Measurements from ENCODE around the gene FGF2.
"Not testable (repeated sequence)": the region's sequence is repeated elsewhere in the genome, so short reads cannot be mapped to it uniquely, and the experiment has no call there.

The FGF2 gene

DNA sequence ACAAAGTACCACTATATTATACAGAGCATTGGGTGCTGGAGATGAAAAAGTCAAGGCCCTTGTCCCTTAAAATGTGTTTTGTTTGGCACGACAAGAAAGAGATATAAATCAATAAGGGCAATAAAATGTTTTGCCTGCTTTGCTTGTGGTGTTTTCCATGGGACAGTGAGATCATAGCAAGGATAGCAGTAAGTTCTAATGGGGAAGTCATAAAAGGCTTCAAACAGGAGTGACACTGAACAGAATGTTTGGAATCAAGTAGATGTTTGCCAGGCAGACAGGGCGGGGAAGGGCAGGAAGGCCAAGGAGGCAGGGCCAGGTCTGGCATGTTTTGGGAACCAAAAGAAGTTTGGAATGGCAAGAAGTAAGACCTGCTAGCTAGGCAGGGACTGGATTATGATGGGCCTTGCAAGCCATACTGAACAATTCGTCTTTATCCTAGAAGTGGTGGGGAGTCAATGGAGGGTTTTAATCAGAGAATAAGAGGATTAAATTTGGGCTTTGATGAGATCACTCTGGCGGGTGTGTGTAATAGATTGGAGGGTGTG lies 16.4 kb downstream of the FGF2 start:
- Histone ChIP-seq H3K79me2 (ENCODE audit: control insufficient read depth, low read length) (no peaks in the 10 kb centered on the region), H3K4me3 (ENCODE audit: low read length) (no peak overlapping the region), H3K4me2 (ENCODE audit: low read length) (no peak overlapping the region), H3K4me1 (ENCODE audit: control insufficient read depth, low read length) (peaks cover 3% of the 10 kb centered on the region; the same call in 1 of the 2 replicates), H3K9me3 (ENCODE audit: control insufficient read depth, insufficient read depth, low read length) (no peaks in the 10 kb centered on the region), H3K36me3 (ENCODE audit: control insufficient read depth, low read length) (no peaks in the 10 kb centered on the region), H4K20me1 (ENCODE audit: control insufficient read depth, insufficient read depth, low read depth, low read length) (no peaks in the 10 kb centered on the region), H3K27me3 (ENCODE audit: control insufficient read depth, low read length) (no peaks in the 10 kb centered on the region), H3K9me2 (replicated peaks; ENCODE audit: control insufficient read depth, low read length) (no peaks in the 10 kb centered on the region), H3K27ac (ENCODE audit: low read depth, low read length) (no peak overlapping the region), H3F3A (ENCODE audit: control insufficient read depth, insufficient read depth) (no peaks in the 10 kb centered on the region)
- TF ChIP-seq EZH2phosphoT487 (IDR thresholded peaks at IDR 0.05; ENCODE audit: borderline replicate concordance, low read length) (no peak), CTCF (IDR thresholded peaks at IDR 0.05; ENCODE audit: low read depth, low read length, poor library complexity, severe bottlenecking) (no peak)

GRCh38 chr4:122844391-122844790 lies 17.8 kb downstream of the FGF2 start:
- H3K27me3 ChIP-seq (ENCODE audit: control insufficient read depth, low read length); H3K79me2 ChIP-seq (ENCODE audit: control insufficient read depth, low read length); H3K36me3 ChIP-seq (ENCODE audit: control insufficient read depth, low read length); H3F3A ChIP-seq (ENCODE audit: control insufficient read depth, insufficient read depth); H3K4me1 ChIP-seq (ENCODE audit: control insufficient read depth, low read length); H3K9me2 ChIP-seq (replicated peaks; ENCODE audit: control insufficient read depth, low read length); H3K4me3 ChIP-seq (ENCODE audit: low read length); H3K4me2 ChIP-seq (ENCODE audit: low read length); H3K27ac ChIP-seq (ENCODE audit: low read depth, low read length); H3K9me3 ChIP-seq (ENCODE audit: control insufficient read depth, insufficient read depth, low read length); H4K20me1 ChIP-seq (ENCODE audit: control insufficient read depth, insufficient read depth, low read depth, low read length): not testable (repeated sequence)

GRCh38 chr4:122845066-122845465 lies 18.4 kb downstream of the FGF2 start:
- Histone ChIP-seq H3K9me3 (ENCODE audit: control insufficient read depth, insufficient read depth, low read length) (no peaks in the 10 kb centered on the region), H3K4me2 (ENCODE audit: low read length) (no peak overlapping the region), H3F3A (ENCODE audit: control insufficient read depth, insufficient read depth) (no peaks in the 10 kb centered on the region), H3K36me3 (ENCODE audit: control insufficient read depth, low read length) (no peaks in the 10 kb centered on the region), H4K20me1 (ENCODE audit: control insufficient read depth, insufficient read depth, low read depth, low read length) (no peaks in the 10 kb centered on the region), H3K4me3 (ENCODE audit: low read length) (no peak overlapping the region), H3K9me2 (replicated peaks; ENCODE audit: control insufficient read depth, low read length) (no peaks in the 10 kb centered on the region), H3K27me3 (ENCODE audit: control insufficient read depth, low read length) (no peaks in the 10 kb centered on the region), H3K79me2 (ENCODE audit: control insufficient read depth, low read length) (no peaks in the 10 kb centered on the region), H3K27ac (ENCODE audit: low read depth, low read length) (no peak overlapping the region), H3K4me1 (ENCODE audit: control insufficient read depth, low read length) (peaks cover 3% of the 10 kb centered on the region; the same call in 1 of the 2 replicates)
- TF ChIP-seq EZH2phosphoT487 (IDR thresholded peaks at IDR 0.05; ENCODE audit: borderline replicate concordance, low read length), result no peak
- no peak for TF ChIP-seq CTCF (IDR thresholded peaks at IDR 0.05; ENCODE audit: low read depth, low read length, poor library complexity, severe bottlenecking)

GRCh38 chr4:122845760-122846159 lies 19.1 kb downstream of the FGF2 start:
- no peaks in the 10 kb centered on the region for H3K27me3 ChIP-seq (ENCODE audit: control insufficient read depth, low read length)
- no peaks in the 10 kb centered on the region for H3K9me2 ChIP-seq (replicated peaks; ENCODE audit: control insufficient read depth, low read length)
- H3K27ac ChIP-seq (ENCODE audit: low read depth, low read length), result no peak overlapping the region
- TF ChIP-seq CTCF (IDR thresholded peaks at IDR 0.05; ENCODE audit: low read depth, low read length, poor library complexity, severe bottlenecking) (no peak), EZH2phosphoT487 (IDR thresholded peaks at IDR 0.05; ENCODE audit: borderline replicate concordance, low read length) (no peak)
- no peak overlapping the region for H3K4me2 ChIP-seq (ENCODE audit: low read length)
- no peak overlapping the region for H3K4me3 ChIP-seq (ENCODE audit: low read length)
- H4K20me1 ChIP-seq (ENCODE audit: control insufficient read depth, insufficient read depth, low read depth, low read length), result no peaks in the 10 kb centered on the region
- H3K36me3 ChIP-seq (ENCODE audit: control insufficient read depth, low read length), result no peaks in the 10 kb centered on the region
- no peaks in the 10 kb centered on the region for H3K79me2 ChIP-seq (ENCODE audit: control insufficient read depth, low read length)
- H3K9me3 ChIP-seq (ENCODE audit: control insufficient read depth, insufficient read depth, low read length), result no peaks in the 10 kb centered on the region
- peaks cover 3% of the 10 kb centered on the region; the same call in 1 of the 2 replicates for H3K4me1 ChIP-seq (ENCODE audit: control insufficient read depth, low read length)
- H3F3A ChIP-seq (ENCODE audit: control insufficient read depth, insufficient read depth), result no peaks in the 10 kb centered on the region

Data from DOHH2 (cell line).